SK-N-MC (cell line): ENCODE data around the gene ZNF613.
A peak's percentile ranks its signal among the peaks of the same experiment; 100 is the strongest.

Experiments used
- EZH2 ChIP-seq: fragments of 200-600 bp; sonication (generic); IDR thresholded peaks from one replicate; pipeline ENCODE4 v1.6.1; 2017; ENCODE audit warnings: antibody characterized with exemption
- POLR2AphosphoS5 ChIP-seq: IDR thresholded peaks from 2 replicates; pipeline ENCODE4 v1.6.1; 2012; ENCODE audit warnings: mild to moderate bottlenecking, low read depth, low read length, borderline replicate concordance

GRCh38 chr19:51986309-51987291 lies 59.3 kb downstream of the ZNF613 start, which contains the start of gene ZNF350:
- no peak for TF ChIP-seq EZH2
- peak; percentile 63 for TF ChIP-seq POLR2AphosphoS5
